ENCODE measurements around the gene CDC25A.

Gene CDC25A

GRCh38 chr3:48196611-48197010, 8.4 kb upstream of the CDC25A start:
- no peak for DNase-seq (ENCODE audit: low read depth in 3 of 3)

GRCh38 chr3:48194446-48195071, 6.3 kb upstream of the CDC25A start:
- no peak for DNase-seq (ENCODE audit: low read depth in 3 of 3)

GRCh38 chr3:48190911-48191310, 2.7 kb upstream of the CDC25A start:
- DNase-seq (ENCODE audit: low read depth in 3 of 3), result no peak

- DNase-seq (ENCODE audit: low read depth in 3 of 3), result no peak
Measured at GRCh38 chr3:48189321-48189720, 1.1 kb upstream of the CDC25A start.

GRCh38 chr3:48187579-48188265, 495 bp downstream of the CDC25A start:
- peak in 2 of 3 experiments; percentile 2 to 10 for DNase-seq (ENCODE audit: low read depth in 3 of 3)

GRCh38 chr3:48187301-48187578, 977 bp downstream of the CDC25A start:
- DNase-seq (ENCODE audit: low read depth in 3 of 3), result no peak

- DNase-seq (ENCODE audit: low read depth in 3 of 3), result no peak
Measured at GRCh38 chr3:48186631-48187300, 1.5 kb downstream of the CDC25A start.

- no peak for DNase-seq (ENCODE audit: low read depth in 3 of 3)
Measured at GRCh38 chr3:48185129-48185528, 3.1 kb downstream of the CDC25A start.

- no peak for DNase-seq (ENCODE audit: low read depth in 3 of 3)
Measured at GRCh38 chr3:48184299-48184698, 3.9 kb downstream of the CDC25A start.

GRCh38 chr3:48180531-48181253, 7.5 kb downstream of the CDC25A start:
- DNase-seq (ENCODE audit: low read depth in 3 of 3), result no peak

- no peak for DNase-seq (ENCODE audit: low read depth in 3 of 3)
Measured at GRCh38 chr3:48180021-48180420, 8.2 kb downstream of the CDC25A start.

GRCh38 chr3:48178072-48178471, 10.1 kb downstream of the CDC25A start:
- no peak for DNase-seq (ENCODE audit: low read depth in 3 of 3)

- peak; percentile 1 to 11 (median 9) for DNase-seq (ENCODE audit: low read depth in 3 of 3)
Measured at GRCh38 chr3:48157950-48158376, 30.3 kb downstream of the CDC25A start.

GRCh38 chr3:48157202-48157840, 30.9 kb downstream of the CDC25A start:
- no peak for DNase-seq (ENCODE audit: low read depth in 3 of 3)

- no peak for DNase-seq (ENCODE audit: low read depth in 3 of 3)
Measured at GRCh38 chr3:48156163-48156562, 32.1 kb downstream of the CDC25A start.

GRCh38 chr3:48155122-48155521, 33.1 kb downstream of the CDC25A start:
- DNase-seq (ENCODE audit: low read depth in 3 of 3), result no peak

- DNase-seq (ENCODE audit: low read depth in 3 of 3), result no peak
Measured at GRCh38 chr3:48151807-48152427, 36.3 kb downstream of the CDC25A start.

- peak; percentile 10 to 24 (median 14) for DNase-seq (ENCODE audit: low read depth in 3 of 3)
Measured at GRCh38 chr3:48151058-48151806, 37.0 kb downstream of the CDC25A start.

- no peak for DNase-seq (ENCODE audit: low read depth in 3 of 3)
Measured at GRCh38 chr3:48143992-48144391, 44.2 kb downstream of the CDC25A start.

- DNase-seq (ENCODE audit: low read depth in 3 of 3), result no peak
Measured at GRCh38 chr3:48143567-48143966, 44.6 kb downstream of the CDC25A start.

- DNase-seq (ENCODE audit: low read depth in 3 of 3), result no peak
Measured at GRCh38 chr3:48142316-48142870, 45.8 kb downstream of the CDC25A start.
